Parathyroid adenoma (tissue), 2 donors: ENCODE results near the gene MBD3L2B.

Source experiments
- H2AFZ ChIP-seq: fragments of 300-600 bp; sonication (generic); one replicate; pipeline ENCODE4 v1.7.0; 2017; ENCODE audit warnings: antibody characterized with exemption, mild to moderate bottlenecking
- H3K27ac ChIP-seq: fragments of 300-600 bp; sonication (generic); one replicate; pipeline ENCODE4 v1.7.0; 2017
- H3K27me3 ChIP-seq: fragments of 300-600 bp; sonication (generic); one replicate; pipeline ENCODE4 v1.7.0; 2017; ENCODE audit warnings: low read length; ENCODE audit not compliant: control insufficient read depth, insufficient read depth
- H3K36me3 ChIP-seq: fragments of 300-600 bp; sonication (generic); one replicate; pipeline ENCODE4 v1.7.0; 2017; ENCODE audit warnings: low read length; ENCODE audit not compliant: control insufficient read depth, insufficient read depth
- H3K4me1 ChIP-seq: fragments of 300-600 bp; sonication (generic); one replicate; pipeline ENCODE4 v1.7.0; 2017; ENCODE audit warnings: control low read depth
- H3K4me2 ChIP-seq: fragments of 300-600 bp; sonication (generic); one replicate; pipeline ENCODE4 v1.7.0; 2017; ENCODE audit warnings: low read length
- H3K4me3 ChIP-seq: fragments of 300-600 bp; sonication (generic); one replicate; pipeline ENCODE4 v1.7.0; 2017; ENCODE audit warnings: low read depth, low read length
- H3K79me2 ChIP-seq: fragments of 300-600 bp; sonication (generic); one replicate; pipeline ENCODE4 v1.7.0; 2017; ENCODE audit warnings: control low read depth
- H3K9ac ChIP-seq: fragments of 300-600 bp; sonication (generic); one replicate; pipeline ENCODE4 v1.7.0; 2017; ENCODE audit warnings: mild to moderate bottlenecking
- H3K9me3 ChIP-seq: fragments of 300-600 bp; sonication (generic); one replicate; pipeline ENCODE4 v1.7.0; 2017; ENCODE audit warnings: low read length; ENCODE audit not compliant: control insufficient read depth
- CTCF ChIP-seq: fragments of 300-600 bp; sonication (generic); IDR thresholded peaks from one replicate; pipeline ENCODE4 v1.7.0; 2017; ENCODE audit warnings: antibody characterized with exemption, mild to moderate bottlenecking
- donor health status: primary hyperparathyroidism.

The MBD3L2B gene

GRCh38 chr19:7010722-7011593 lies 10.3 kb downstream of the MBD3L2B start:
- TF ChIP-seq CTCF: no peak
- no peaks in the 10 kb centered on the region for H3K79me2 ChIP-seq
- H3K4me2 ChIP-seq: no peak overlapping the region
- H3K9me3 ChIP-seq: no peaks in the 10 kb centered on the region
- H3K27me3 ChIP-seq: no peaks in the 10 kb centered on the region
- no peak overlapping the region for H3K4me3 ChIP-seq
- no peak overlapping the region for H3K9ac ChIP-seq
- no peak overlapping the region for H2AFZ ChIP-seq
- no peaks in the 10 kb centered on the region for H3K4me1 ChIP-seq
- no peak overlapping the region for H3K27ac ChIP-seq
- no peaks in the 10 kb centered on the region for H3K36me3 ChIP-seq

GRCh38 chr19:7007859-7008258 lies 13.4 kb downstream of the MBD3L2B start:
- no peak overlapping the region for H3K4me3 ChIP-seq
- H2AFZ ChIP-seq: no peak overlapping the region
- H3K27ac ChIP-seq: no peak overlapping the region
- H3K4me1 ChIP-seq: no peaks in the 10 kb centered on the region
- H3K9me3 ChIP-seq: no peaks in the 10 kb centered on the region
- H3K79me2 ChIP-seq: no peaks in the 10 kb centered on the region
- no peak overlapping the region for H3K9ac ChIP-seq
- H3K27me3 ChIP-seq: no peaks in the 10 kb centered on the region
- no peaks in the 10 kb centered on the region for H3K36me3 ChIP-seq
- no peak overlapping the region for H3K4me2 ChIP-seq
- no peak for TF ChIP-seq CTCF

GRCh38 chr19:7006135-7006704 lies 15.0 kb downstream of the MBD3L2B start:
- Histone ChIP-seq H3K9me3 (no peaks in the 10 kb centered on the region), H3K27me3 (no peaks in the 10 kb centered on the region), H3K4me2 (no peak overlapping the region), H3K9ac (no peak overlapping the region), H2AFZ (no peak overlapping the region), H3K27ac (no peak overlapping the region), H3K36me3 (no peaks in the 10 kb centered on the region), H3K4me3 (no peak overlapping the region), H3K4me1 (no peaks in the 10 kb centered on the region), H3K79me2 (no peaks in the 10 kb centered on the region)
- no peak for TF ChIP-seq CTCF

GRCh38 chr19:7004313-7004931 lies 16.8 kb downstream of the MBD3L2B start:
- no peaks in the 10 kb centered on the region for H3K4me1 ChIP-seq
- no peak overlapping the region for H2AFZ ChIP-seq
- H3K27me3 ChIP-seq: no peaks in the 10 kb centered on the region
- no peaks in the 10 kb centered on the region for H3K36me3 ChIP-seq
- no peak for TF ChIP-seq CTCF
- no peak overlapping the region for H3K9ac ChIP-seq
- no peaks in the 10 kb centered on the region for H3K79me2 ChIP-seq
- no peak overlapping the region for H3K27ac ChIP-seq
- H3K4me3 ChIP-seq: no peak overlapping the region
- H3K9me3 ChIP-seq: no peaks in the 10 kb centered on the region
- no peak overlapping the region for H3K4me2 ChIP-seq
